K562 (cell line): ENCODE measurements around the gene ERVK3-1. TPM values are rescaled to one million over a fixed set of nuclear protein-coding genes. Genes with fewer than 3 reads are reported as not detected.

Experiments
- ATAC-seq: fragments of 200-7000 bp; cut with Tn5 transposase; 3 replicates; pipeline ENCODE4 v1.9.1; 2020; ENCODE audit warnings: moderate library complexity
- BruUV-seq: library from RNA; stranded (reverse); fragments of 400-500 nt; replicated peaks from 2 replicates; lab custom pipeline; 2021; lab: Mats Ljungman, UMichigan
- CTCF ChIA-PET: fragments of 300-600 bp; formaldehyde crosslinking; extraction: SDS; loops from one replicate; lab custom pipeline; 2021; ENCODE audit warnings: low intra/inter-chr PET ratio; lab: Yijun Ruan, JAX
- POLR2A ChIA-PET: fragments of 300-600, 350-650 bp; sonication (Branson Sonifier 250); formaldehyde crosslinking; extraction: SDS; loops from one replicate; lab custom pipeline; 2021; ENCODE audit warnings: antibody characterized with exemption, inconsistent platforms; lab: Yijun Ruan, JAX
- DNase-seq, 4 experiments: peaks; one replicate each; pipeline versions ENCODE4 v3.0.0 to v3.0.0-alpha.2; 2011 to 2018; ENCODE audit warnings: low spot score in 3 of 4, mixed read lengths in 3 of 4; ENCODE audit errors: extremely low read depth in 1 of 4
- FAIRE-seq: peaks from 2 replicates; lab custom pipeline; 2011; peaks lifted over from hg19 to GRCh38; lab: Jason Lieb, UNC
- H2AFZ ChIP-seq: 2 replicates; pipeline ENCODE4 v1.6.0; 2011; ENCODE audit warnings: low read depth, low read length, control low read depth, inconsistent platforms
- H3K27ac ChIP-seq: fragments of 200-600 bp; 3 replicates; pipeline ENCODE4 v1.8.0; 2011; ENCODE audit warnings: low read depth, mild to moderate bottlenecking, control low read depth, inconsistent platforms, low read length, moderate library complexity, mixed read lengths; ENCODE audit errors: extremely low read depth
- H3K27me3 ChIP-seq, 2 experiments: fragments of 300-600 bp in 1 of 2; 2 replicates in 1 of 2; 3 replicates in 1 of 2; pipeline versions ENCODE4 v1.6.0 to v1.8.0; 2011; ENCODE audit warnings: inconsistent platforms in 2 of 2, low read length in 2 of 2, mild to moderate bottlenecking in 1 of 2, mixed read lengths in 1 of 2, moderate library complexity in 1 of 2; ENCODE audit not compliant: control insufficient read depth in 2 of 2, insufficient read depth in 2 of 2
- H3K36me3 ChIP-seq: fragments of 300-600 bp; 3 replicates; pipeline ENCODE4 v1.8.0; 2011; ENCODE audit warnings: mild to moderate bottlenecking, low read length, inconsistent platforms; ENCODE audit not compliant: control insufficient read depth, insufficient read depth
- H3K4me1 ChIP-seq, 2 experiments: fragments of 200-600 bp in 1 of 2; replicated peaks in 1 of 2; 2 replicates in 1 of 2; 3 replicates in 1 of 2; pipeline versions ENCODE4 v1.5.1 to v1.8.0; 2011; ENCODE audit warnings: inconsistent platforms in 2 of 2, low read length in 2 of 2, mild to moderate bottlenecking in 1 of 2, mixed read lengths in 1 of 2, moderate library complexity in 1 of 2; ENCODE audit not compliant: control insufficient read depth in 2 of 2, insufficient read depth in 2 of 2
- H3K4me2 ChIP-seq: 2 replicates; pipeline ENCODE4 v1.6.1; 2011; ENCODE audit warnings: low read length, control low read depth, inconsistent platforms, mixed read lengths; ENCODE audit not compliant: insufficient read depth
- H3K4me3 ChIP-seq: fragments of 200-600 bp; sonication (generic), shearing (Covaris generic); 2 replicates; pipeline ENCODE4 v1.5.1; 2016; ENCODE audit warnings: control low read depth, inconsistent platforms
- H3K79me2 ChIP-seq: fragments of 200-600 bp; 3 replicates; pipeline ENCODE4 v1.8.0; 2011; ENCODE audit warnings: low read length, inconsistent platforms; ENCODE audit not compliant: control insufficient read depth, insufficient read depth
- H3K9ac ChIP-seq, 2 experiments: 2 replicates each; pipeline versions ENCODE4 v1.6.0 to v1.6.1; 2011; ENCODE audit warnings: low read depth in 2 of 2, low read length in 2 of 2, control low read depth in 1 of 2, inconsistent platforms in 1 of 2, mild to moderate bottlenecking in 1 of 2, mixed read lengths in 1 of 2; ENCODE audit not compliant: insufficient read depth in 1 of 2
- H3K9me1 ChIP-seq: one replicate; pipeline ENCODE4 v1.6.0; 2011; ENCODE audit warnings: inconsistent platforms, mild to moderate bottlenecking, low read length, moderate library complexity; ENCODE audit not compliant: control insufficient read depth, insufficient read depth
- H3K9me3 ChIP-seq: replicated peaks from 2 replicates; pipeline ENCODE4 v1.5.1; 2011; ENCODE audit warnings: low read depth, low read length, inconsistent platforms; ENCODE audit not compliant: control insufficient read depth, insufficient read depth
- H4K20me1 ChIP-seq: replicated peaks from 2 replicates; pipeline ENCODE4 v1.6.1; 2011; ENCODE audit warnings: low read length, inconsistent platforms, mixed read lengths; ENCODE audit not compliant: control insufficient read depth, insufficient read depth
- BMI1 ChIP-seq: fragments of 150-350 bp; IDR thresholded peaks from 2 replicates; pipeline ENCODE4 v1.6.1; 2014; ENCODE audit warnings: low read length
- CUX1 ChIP-seq: fragments of 200-800 bp; sonication (Bioruptor generic); IDR thresholded peaks from 2 replicates; pipeline ENCODE4 v1.6.1; 2016; ENCODE audit warnings: missing genetic modification characterization, missing compliant biosample characterization
- L3MBTL2 ChIP-seq: fragments of 450-650 bp; IDR thresholded peaks from 2 replicates; pipeline ENCODE4 v1.6.1; 2016; ENCODE audit warnings: mild to moderate bottlenecking, moderate library complexity
- MED1 ChIP-seq: sonication (generic); formaldehyde crosslinking; IDR thresholded peaks from 2 replicates; pipeline ENCODE4 v1.8.1; 2023; ENCODE audit warnings: missing genetic modification reagents, borderline replicate concordance
- PYGO2 ChIP-seq: fragments of 450-650 bp; IDR thresholded peaks from 2 replicates; pipeline ENCODE4 v1.6.1; 2016; ENCODE audit warnings: mild to moderate bottlenecking, missing genetic modification characterization, moderate library complexity, missing compliant biosample characterization
- TOE1 ChIP-seq, 2 experiments: fragments of 450-650 bp in 1 of 2; sonication (generic) in 1 of 2; formaldehyde crosslinking in 1 of 2; IDR thresholded peaks; 2 replicates each; pipeline versions ENCODE4 v1.7.1 to v1.8.0; 2016 to 2022; ENCODE audit warnings: borderline replicate concordance in 2 of 2, mild to moderate bottlenecking in 2 of 2, antibody characterized with exemption in 1 of 2, inconsistent platforms in 1 of 2, low read depth in 1 of 2, missing genetic modification reagents in 1 of 2, moderate library complexity in 1 of 2
- U2AF2 ChIP-seq: fragments of 200-400 bp; formaldehyde crosslinking; optimal IDR thresholded peaks from 2 replicates; pipeline ENCODE3; 2017; ENCODE audit warnings: low read depth, mild to moderate bottlenecking, low read length
- ZNF277 ChIP-seq: fragments of 250-450 bp; sonication (Bioruptor Pico); IDR thresholded peaks from 2 replicates; pipeline ENCODE4 v1.8.0; 2022; ENCODE audit warnings: inconsistent platforms, mild to moderate bottlenecking, moderate library complexity, borderline replicate concordance
- ZZZ3 ChIP-seq: fragments of 450-650 bp; IDR thresholded peaks from 2 replicates; pipeline ENCODE4 v1.6.1; 2016; ENCODE audit warnings: antibody characterized with exemption, mild to moderate bottlenecking, moderate library complexity
- WGBS: fragments of 100-300 bp; shearing (Covaris generic); methylation state at CpG from one replicate; pipeline ENCODE4 v1.1.6; 2016; ENCODE audit warnings: low coverage, mixed read lengths; ENCODE audit not compliant: insufficient coverage; ENCODE audit errors: missing lambda C conversion rate; 5-methylcytosine and 5-hydroxymethylcytosine counted together
- in situ Hi-C: fragments of 300-500 bp; cut with MboI; formaldehyde crosslinking; loops from 4 replicates; pipeline ENCODE4 v1.15.0; 2018; ENCODE audit warnings: inconsistent platforms, mixed read lengths
- intact Hi-C: fragments of 100-400 bp; cut with micrococcal nuclease; formaldehyde crosslinking; loops from 2 replicates; pipeline ENCODE4 v1.14.2; 2022
- polyA plus RNA-seq, 8 experiments: library from polyadenylated mRNA; depleted of rRNA in 4 of 8; stranded (reverse) in 5 of 8; unstranded in 3 of 8; fragments of >200 nt; fragmentation: Nextera tagmentation in 2 of 8; fragmentation: Illumina TruSeq in 1 of 8; extraction: Ambion mirVana in 2 of 8; extraction: Trizol in 1 of 8; gene quantifications; 2 replicates each; pipeline versions ENCODE4 v1.2.1 to v1.2.3, GENCODE V29; 2011 to 2014; ENCODE audit warnings: inconsistent platforms in 1 of 8, missing spikeins in 1 of 8
- total RNA-seq, 7 experiments: library from RNA; depleted of rRNA in 6 of 7; stranded (reverse); fragments of >200 nt in 6 of 7; fragmentation: Illumina TruSeq in 2 of 7; extraction: Trizol in 2 of 7; gene quantifications; 2 replicates each; pipeline versions ENCODE4 v1.2.1 to v1.2.3, GENCODE V29; 2011 to 2021; ENCODE audit warnings: low replicate concordance in 1 of 7

The ERVK3-1 gene
- total and polyA plus RNA-seq, 9 of the 15 experiments (the other 6 are each of a cell fraction or from before 2014, with no cell fraction given) = 87.6 to 299 (median 119) TPM

GRCh38 chr19:58354478-58355030, 49.4 kb downstream of the ERVK3-1 start:
- Histone ChIP-seq H3K4me2 (no peak overlapping the region), H3K9me1 (no peaks in the 10 kb centered on the region), H3K9ac (0 out of 4 replicates have a peak overlapping the region, but pooled peaks of 1 of the 2 experiments have one; percentile 6), H3K27ac (no peak overlapping the region), H3K36me3 (no peaks in the 10 kb centered on the region), H3K4me3 (no peak overlapping the region), H3K9me3 (no peaks in the 10 kb centered on the region), H3K4me1 (peaks cover 0 to 24% of the 10 kb centered on the region in 2 experiments; a peak in 2 of 5 replicates), H4K20me1 (no peaks in the 10 kb centered on the region), H3K79me2 (no peaks in the 10 kb centered on the region), H2AFZ (no peak overlapping the region), H3K27me3 (no peaks in the 10 kb centered on the region)
- BruUV-seq = no TSS peak
- FAIRE-seq (no peak), ATAC-seq (no peak), DNase-seq (no peak)
- in situ Hi-C loops (no loop called here), intact Hi-C loops (no loop called here)
- WGBS = 17% methylated on average over 6 of the region's 6 CpGs
- ChIA-PET POLR2A (interaction anchor here (1.0 kb wide), 1 partner anchor 8 kb away, joined by 5 read pairs; the partner anchor contains the start of gene ZNF497), CTCF (no interaction called here)
- TF ChIP-seq ZZZ3 (no peak), CUX1 (CRISPR knock-in tag) (no peak), TOE1 (IDR thresholded peaks at IDR 0.05; ENCODE audit: borderline replicate concordance) (no peak), TOE1 (CRISPR knock-in tag; IDR thresholded peaks at IDR 0.05; ENCODE audit: borderline replicate concordance, low read depth) (no peak), U2AF2 (no peak), ZNF277 (CRISPR knock-in tag) (no peak), L3MBTL2 (no peak), PYGO2 (no peak), BMI1 (no peak), MED1 (no peak)
